Measurements from ENCODE around the gene PBXIP1.

The PBXIP1 gene

DNA sequence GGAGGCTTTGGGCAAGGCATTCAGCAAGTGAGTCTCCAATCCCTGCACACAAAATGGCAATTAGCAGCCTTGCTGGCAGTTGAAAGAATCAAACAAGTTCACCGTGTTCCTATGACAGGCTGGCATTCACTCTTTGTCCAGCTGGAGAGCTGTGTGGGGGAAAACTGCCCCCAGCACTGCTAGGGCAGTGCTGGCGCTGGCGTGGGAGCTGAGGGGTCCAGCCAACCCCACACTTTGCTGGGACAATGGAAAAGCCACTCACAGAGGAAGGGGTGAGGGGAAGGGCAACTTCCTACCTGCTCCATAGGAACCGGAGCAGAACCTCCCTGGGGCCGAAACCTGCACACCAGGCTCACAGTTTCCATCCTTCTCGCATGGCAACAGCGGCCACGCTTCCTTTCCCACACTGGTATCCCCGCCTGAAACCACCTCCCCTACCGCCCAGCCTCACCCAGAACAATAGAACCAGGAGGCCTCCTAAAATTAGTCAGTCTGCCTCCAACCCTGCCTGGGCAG lies 59.1 kb downstream of the PBXIP1 start:
- Histone ChIP-seq H3K4me2 (ENCODE audit: low read length) (no peak overlapping the region), H3K27ac (ENCODE audit: low read length) (no peak overlapping the region), H4K20me1 (ENCODE audit: insufficient read depth, low read length) (no peaks in the 10 kb centered on the region), H2AFZ (ENCODE audit: low read depth, low read length) (no peak overlapping the region), H3K9me3 (ENCODE audit: insufficient read depth, low read length) (no peaks in the 10 kb centered on the region), H3K4me1 (ENCODE audit: low read length) (no peaks in the 10 kb centered on the region), H3K4me3 (ENCODE audit: low read length) (no peak overlapping the region), H3K9ac (ENCODE audit: low read length) (no peak overlapping the region), H3K27me3 (ENCODE audit: low read depth, low read length) (peaks cover 9% of the 10 kb centered on the region; the same call in 1 of the 2 replicates), H3K36me3 (replicated peaks; ENCODE audit: low read depth, low read length) (no peaks in the 10 kb centered on the region), H3K79me2 (ENCODE audit: low read length) (no peaks in the 10 kb centered on the region)
- TF ChIP-seq, protein P1, sequence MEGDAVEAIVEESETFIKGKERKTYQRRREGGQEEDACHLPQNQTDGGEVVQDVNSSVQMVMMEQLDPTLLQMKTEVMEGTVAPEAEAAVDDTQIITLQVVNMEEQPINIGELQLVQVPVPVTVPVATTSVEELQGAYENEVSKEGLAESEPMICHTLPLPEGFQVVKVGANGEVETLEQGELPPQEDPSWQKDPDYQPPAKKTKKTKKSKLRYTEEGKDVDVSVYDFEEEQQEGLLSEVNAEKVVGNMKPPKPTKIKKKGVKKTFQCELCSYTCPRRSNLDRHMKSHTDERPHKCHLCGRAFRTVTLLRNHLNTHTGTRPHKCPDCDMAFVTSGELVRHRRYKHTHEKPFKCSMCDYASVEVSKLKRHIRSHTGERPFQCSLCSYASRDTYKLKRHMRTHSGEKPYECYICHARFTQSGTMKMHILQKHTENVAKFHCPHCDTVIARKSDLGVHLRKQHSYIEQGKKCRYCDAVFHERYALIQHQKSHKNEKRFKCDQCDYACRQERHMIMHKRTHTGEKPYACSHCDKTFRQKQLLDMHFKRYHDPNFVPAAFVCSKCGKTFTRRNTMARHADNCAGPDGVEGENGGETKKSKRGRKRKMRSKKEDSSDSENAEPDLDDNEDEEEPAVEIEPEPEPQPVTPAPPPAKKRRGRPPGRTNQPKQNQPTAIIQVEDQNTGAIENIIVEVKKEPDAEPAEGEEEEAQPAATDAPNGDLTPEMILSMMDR (IDR thresholded peaks at IDR 0.05; ENCODE audit: low read depth, low read length), result no peak
- no peak for TF ChIP-seq EZH2phosphoT487 (IDR thresholded peaks at IDR 0.05; ENCODE audit: low read depth)

GRCh38 chr1:154895798-154896197 lies 60.1 kb downstream of the PBXIP1 start:
- Histone ChIP-seq H3K4me1 (ENCODE audit: low read length) (no peaks in the 10 kb centered on the region), H3K9ac (ENCODE audit: low read length) (no peak overlapping the region), H3K4me2 (ENCODE audit: low read length) (no peak overlapping the region), H3K79me2 (ENCODE audit: low read length) (no peaks in the 10 kb centered on the region), H3K27ac (ENCODE audit: low read length) (no peak overlapping the region), H2AFZ (ENCODE audit: low read depth, low read length) (no peak overlapping the region), H3K36me3 (replicated peaks; ENCODE audit: low read depth, low read length) (no peaks in the 10 kb centered on the region), H3K4me3 (ENCODE audit: low read length) (no peak overlapping the region), H4K20me1 (ENCODE audit: insufficient read depth, low read length) (no peaks in the 10 kb centered on the region), H3K9me3 (ENCODE audit: insufficient read depth, low read length) (no peaks in the 10 kb centered on the region), H3K27me3 (ENCODE audit: low read depth, low read length) (peaks cover 11% of the 10 kb centered on the region; the same call in 1 of the 2 replicates)
- no peak for TF ChIP-seq EZH2phosphoT487 (IDR thresholded peaks at IDR 0.05; ENCODE audit: low read depth)
- TF ChIP-seq, protein P1 (IDR thresholded peaks at IDR 0.05; ENCODE audit: low read depth, low read length), result no peak

Data from OCI-LY3 (cell line).